Measurements from ENCODE around the gene KYNU.
A peak's percentile ranks its signal among the peaks of the same experiment; 100 is the strongest.

Gene KYNU

DNA sequence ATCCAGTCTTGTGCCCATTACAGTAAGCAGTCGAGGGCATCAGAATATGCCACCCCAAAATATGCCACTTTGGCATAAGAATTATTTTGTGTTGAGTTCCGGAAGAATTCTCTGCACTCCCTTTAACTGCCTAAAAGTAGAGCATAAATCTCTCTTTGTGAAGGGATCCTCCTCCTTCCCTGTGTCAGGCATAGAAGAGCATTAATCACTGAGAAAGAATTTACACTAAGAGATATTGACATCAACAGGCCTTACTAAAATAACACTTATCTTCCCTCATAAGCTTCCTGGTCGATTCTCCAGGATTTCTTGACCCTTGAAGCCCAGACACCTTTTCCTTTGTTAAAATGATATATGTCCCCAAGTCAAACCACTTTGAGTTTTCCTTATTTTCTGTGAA, 27.6 kb upstream of the KYNU start:
- H3K4me3 ChIP-seq (ENCODE audit: low read depth, low read length): no peak overlapping the region
- TF ChIP-seq, protein P1, sequence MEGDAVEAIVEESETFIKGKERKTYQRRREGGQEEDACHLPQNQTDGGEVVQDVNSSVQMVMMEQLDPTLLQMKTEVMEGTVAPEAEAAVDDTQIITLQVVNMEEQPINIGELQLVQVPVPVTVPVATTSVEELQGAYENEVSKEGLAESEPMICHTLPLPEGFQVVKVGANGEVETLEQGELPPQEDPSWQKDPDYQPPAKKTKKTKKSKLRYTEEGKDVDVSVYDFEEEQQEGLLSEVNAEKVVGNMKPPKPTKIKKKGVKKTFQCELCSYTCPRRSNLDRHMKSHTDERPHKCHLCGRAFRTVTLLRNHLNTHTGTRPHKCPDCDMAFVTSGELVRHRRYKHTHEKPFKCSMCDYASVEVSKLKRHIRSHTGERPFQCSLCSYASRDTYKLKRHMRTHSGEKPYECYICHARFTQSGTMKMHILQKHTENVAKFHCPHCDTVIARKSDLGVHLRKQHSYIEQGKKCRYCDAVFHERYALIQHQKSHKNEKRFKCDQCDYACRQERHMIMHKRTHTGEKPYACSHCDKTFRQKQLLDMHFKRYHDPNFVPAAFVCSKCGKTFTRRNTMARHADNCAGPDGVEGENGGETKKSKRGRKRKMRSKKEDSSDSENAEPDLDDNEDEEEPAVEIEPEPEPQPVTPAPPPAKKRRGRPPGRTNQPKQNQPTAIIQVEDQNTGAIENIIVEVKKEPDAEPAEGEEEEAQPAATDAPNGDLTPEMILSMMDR (IDR thresholded peaks at IDR 0.05; ENCODE audit: control insufficient read depth, extremely low read depth, insufficient read depth): no peak
- no peak for DNase-seq (ENCODE audit: low read depth)

DNA sequence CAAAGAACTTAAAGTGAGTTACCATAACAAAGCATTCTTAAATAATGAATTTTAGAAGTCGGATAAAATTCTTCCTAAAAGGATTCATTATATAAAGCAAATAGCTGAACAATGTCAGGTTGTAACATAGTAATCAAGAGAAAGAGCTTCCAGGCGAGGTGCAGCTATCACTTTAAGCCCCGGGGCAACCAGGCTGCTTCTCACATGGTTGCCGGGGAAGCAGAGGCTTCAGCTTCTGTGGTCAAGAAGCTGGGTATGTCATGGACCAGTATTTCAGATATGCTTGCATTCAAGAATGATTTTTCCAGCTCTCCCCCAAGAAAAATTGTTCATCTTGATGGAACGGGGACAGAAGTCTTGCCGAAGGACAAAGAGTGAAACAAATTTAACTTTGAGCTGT, 23.6 kb upstream of the KYNU start:
- H3K4me3 ChIP-seq (ENCODE audit: low read depth, low read length): no peak overlapping the region
- TF ChIP-seq, protein P1 (IDR thresholded peaks at IDR 0.05; ENCODE audit: control insufficient read depth, extremely low read depth, insufficient read depth): no peak
- DNase-seq (ENCODE audit: low read depth): no peak

DNA sequence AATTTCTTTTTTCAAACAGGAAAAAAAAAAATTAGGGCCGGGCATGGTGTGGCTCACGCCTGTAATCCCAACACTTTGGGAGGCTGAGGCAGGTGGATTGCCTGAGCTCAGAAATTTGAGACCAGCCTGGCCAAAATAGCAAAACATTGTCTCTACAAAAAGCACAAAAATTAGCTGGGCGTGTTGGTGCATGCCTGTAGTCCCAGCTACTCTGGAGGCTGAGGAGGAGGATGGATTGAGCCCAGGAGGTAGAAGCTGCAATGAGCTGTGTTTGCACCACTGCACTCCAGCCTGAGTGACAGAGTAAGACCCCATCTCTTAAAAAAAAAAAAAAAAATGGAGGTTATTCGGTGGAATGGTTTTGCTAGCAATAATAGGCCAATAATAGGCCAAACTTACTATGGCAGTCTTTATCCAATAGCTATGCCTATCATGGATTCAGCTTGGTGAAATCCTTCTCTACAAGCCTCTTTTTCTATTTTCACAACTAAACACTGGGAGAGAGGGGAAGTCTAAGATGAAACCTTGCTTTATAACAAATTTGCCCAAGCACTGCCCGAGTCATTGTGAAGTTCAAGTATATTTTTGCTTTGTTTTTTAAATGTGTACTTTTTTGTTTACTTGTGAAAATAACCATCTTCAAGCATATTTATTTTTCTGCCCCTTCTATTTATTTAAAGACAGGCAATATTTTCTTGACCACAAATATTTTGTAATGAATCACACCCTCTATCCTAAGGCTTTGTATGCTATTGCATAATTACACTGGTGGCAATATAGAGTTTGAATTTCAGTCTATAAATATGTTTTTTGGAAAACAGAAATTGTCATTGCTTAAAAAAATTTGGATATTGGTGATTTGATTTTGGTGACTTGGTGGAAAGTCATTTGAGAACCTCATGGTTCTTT, 20.0 kb upstream of the KYNU start:
- no peak overlapping the region for H3K4me3 ChIP-seq (ENCODE audit: low read depth, low read length)
- DNase-seq (ENCODE audit: low read depth): peak; percentile 11
- TF ChIP-seq, protein P1 (IDR thresholded peaks at IDR 0.05; ENCODE audit: control insufficient read depth, extremely low read depth, insufficient read depth): no peak

DNA sequence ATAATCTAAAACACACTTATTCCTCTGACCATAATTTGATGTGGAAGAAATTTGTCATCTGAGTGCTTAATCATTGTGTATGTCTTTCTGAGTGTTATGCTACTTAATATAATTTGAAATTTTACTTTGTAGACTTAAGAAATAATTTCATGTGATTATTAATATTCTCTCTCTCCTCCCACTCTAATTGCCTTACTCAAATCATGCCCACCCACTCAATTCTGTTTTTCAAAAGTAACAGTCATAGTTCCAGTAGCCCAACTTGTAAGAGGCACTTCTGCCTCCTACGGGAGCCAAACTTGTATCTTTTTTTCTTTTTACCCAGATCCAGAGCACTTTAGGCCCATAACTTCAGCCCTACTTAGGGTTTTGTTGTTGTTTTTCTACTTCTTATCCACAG, 18.5 kb upstream of the KYNU start:
- TF ChIP-seq, protein P1 (IDR thresholded peaks at IDR 0.05; ENCODE audit: control insufficient read depth, extremely low read depth, insufficient read depth): no peak
- H3K4me3 ChIP-seq (ENCODE audit: low read depth, low read length): no peak overlapping the region
- DNase-seq (ENCODE audit: low read depth): no peak

DNA sequence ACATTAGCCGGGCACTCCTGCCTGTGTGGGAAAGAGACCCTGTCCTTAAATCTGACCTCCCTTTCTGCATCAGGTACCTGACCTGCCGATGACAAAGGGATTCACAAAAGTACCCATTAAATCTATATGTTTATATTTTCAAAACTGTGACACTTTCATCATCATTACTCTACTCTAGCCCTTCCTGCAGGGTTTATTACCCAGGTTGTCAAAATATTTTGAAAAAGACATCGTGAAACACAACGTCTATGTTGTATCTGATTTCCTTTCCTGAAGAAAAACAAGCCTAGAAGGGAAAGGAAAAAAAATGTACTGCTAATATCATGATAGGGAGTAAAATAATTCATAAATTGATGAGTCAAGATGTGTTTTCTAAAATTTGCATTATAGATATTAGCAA, 15.2 kb upstream of the KYNU start:
- DNase-seq (ENCODE audit: low read depth): no peak
- H3K4me3 ChIP-seq (ENCODE audit: low read depth, low read length): no peak overlapping the region
- TF ChIP-seq, protein P1 (IDR thresholded peaks at IDR 0.05; ENCODE audit: control insufficient read depth, extremely low read depth, insufficient read depth): no peak

DNA sequence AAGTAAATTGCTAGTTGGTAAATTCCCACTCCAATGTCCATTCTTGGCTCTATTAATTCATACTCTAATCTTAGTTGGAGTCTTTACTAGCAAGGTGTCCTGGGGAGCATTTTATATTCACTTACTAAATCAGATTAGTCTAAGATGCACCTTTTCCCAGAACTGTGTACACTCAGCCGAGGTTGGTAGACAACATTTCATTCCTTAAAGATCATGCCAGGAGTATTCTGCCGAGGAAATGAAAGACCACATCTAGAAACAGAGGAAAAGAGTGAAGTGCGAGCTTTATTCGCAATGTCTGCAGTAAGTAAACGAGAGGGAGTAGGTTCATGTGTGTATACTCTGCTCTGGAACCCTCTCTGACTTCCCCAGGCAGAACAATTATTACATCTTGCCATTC, 14.6 kb upstream of the KYNU start:
- no peak overlapping the region for H3K4me3 ChIP-seq (ENCODE audit: low read depth, low read length)
- TF ChIP-seq, protein P1 (IDR thresholded peaks at IDR 0.05; ENCODE audit: control insufficient read depth, extremely low read depth, insufficient read depth): no peak

More for the DNA sequence above, 14.6 kb upstream of the KYNU start:
- DNase-seq (ENCODE audit: low read depth): no peak

Data from LNCaP clone FGC (cell line).